SH-SY5Y (cell line): Measurements from ENCODE around the gene THUMPD3.

ENCODE experiments used
- GATA2 ChIP-seq: IDR thresholded peaks from 2 replicates; pipeline ENCODE4 v1.6.1; 2011; ENCODE audit warnings: mild to moderate bottlenecking, low read depth, low read length
- GATA3 ChIP-seq: IDR thresholded peaks from 2 replicates; pipeline ENCODE4 v1.6.1; 2011; ENCODE audit warnings: low read depth, mild to moderate bottlenecking, low read length, moderate library complexity

- TF ChIP-seq GATA3 (no peak), GATA2 (no peak)
These were observed 13.3 kb upstream of the THUMPD3 start for GRCh38 chr3:9349321-9350117.
